HG02852 (cell line): ENCODE data around the gene SRRM4.

Experiments used
- ATAC-seq: cut with Tn5 transposase; IDR thresholded peaks from one replicate; pipeline ENCODE4 v1.9.1; 2021; ENCODE audit warnings: mild to moderate bottlenecking, moderate library complexity; ENCODE audit not compliant: unreplicated experiment

Gene SRRM4

GRCh38 chr12:119183942-119184695 lies 202.8 kb downstream of the SRRM4 start:
- ATAC-seq = no peak

- no peak for ATAC-seq
Measured at GRCh38 chr12:119195256-119195655, 213.9 kb downstream of the SRRM4 start.

- no peak for ATAC-seq
Measured at GRCh38 chr12:119198440-119198839, 217.1 kb downstream of the SRRM4 start.

GRCh38 chr12:119200601-119201000 lies 219.3 kb downstream of the SRRM4 start:
- no peak for ATAC-seq

- ATAC-seq = no peak
Measured at GRCh38 chr12:119201789-119202543, 220.6 kb downstream of the SRRM4 start.

GRCh38 chr12:119202544-119202943 lies 221.2 kb downstream of the SRRM4 start:
- ATAC-seq = no peak

- ATAC-seq = no peak
Measured at GRCh38 chr12:119204131-119204530, 222.8 kb downstream of the SRRM4 start.

- ATAC-seq = no peak
Measured at GRCh38 chr12:119204671-119205285, 223.4 kb downstream of the SRRM4 start.

- no peak for ATAC-seq
Measured at GRCh38 chr12:119206348-119207062, 225.2 kb downstream of the SRRM4 start.

- ATAC-seq = no peak
Measured at GRCh38 chr12:119207063-119207560, 225.8 kb downstream of the SRRM4 start.

GRCh38 chr12:119208626-119209061 lies 227.3 kb downstream of the SRRM4 start:
- no peak for ATAC-seq

- no peak for ATAC-seq
Measured at GRCh38 chr12:119211884-119212283, 230.5 kb downstream of the SRRM4 start.
